ENCODE measurements around the gene GDPGP1.
"Not testable (repeated sequence)": the region's sequence is repeated elsewhere in the genome, so short reads cannot be mapped to it uniquely, and the experiment has no call there.

Gene GDPGP1

GRCh38 chr15:90188065-90188464, 45.9 kb upstream of the GDPGP1 start:
- not testable (repeated sequence) for H2AK5ac ChIP-seq (ENCODE audit: low read depth, low read length); H2AFZ ChIP-seq (ENCODE audit: low read length); H3K23ac ChIP-seq (ENCODE audit: low read depth, low read length, poor library complexity); H3K18ac ChIP-seq (ENCODE audit: low read length); H2BK15ac ChIP-seq (ENCODE audit: low read length); H3K9ac ChIP-seq (ENCODE audit: low read depth, low read length, poor library complexity); H3K4me3 ChIP-seq (ENCODE audit: low read length in 2 of 2); H3K79me1 ChIP-seq (ENCODE audit: low read depth, low read length); DNase-seq (ENCODE audit: low spot score); H2BK12ac ChIP-seq (ENCODE audit: low read length); H3K14ac ChIP-seq (ENCODE audit: low read length); H3K27me3 ChIP-seq (ENCODE audit: control insufficient read depth in 3 of 3, insufficient read depth in 3 of 3, low read depth in 1 of 3, low read length in 3 of 3); H3K36me3 ChIP-seq (replicated peaks in 1 of 2; ENCODE audit: control insufficient read depth in 2 of 2, insufficient read depth in 2 of 2, low read length in 2 of 2); H3K4ac ChIP-seq (ENCODE audit: low read length); H3K9me3 ChIP-seq (replicated peaks in 1 of 2; ENCODE audit: control insufficient read depth in 2 of 2, insufficient read depth in 1 of 2, low read depth in 1 of 2, low read length in 2 of 2); H4K8ac ChIP-seq (ENCODE audit: low read depth, low read length); H2BK120ac ChIP-seq (ENCODE audit: low read depth, low read length); H3K27ac ChIP-seq (replicated peaks; ENCODE audit: low read length); H3K4me2 ChIP-seq (ENCODE audit: insufficient read depth, low read length, poor library complexity, severe bottlenecking); H2BK5ac ChIP-seq (ENCODE audit: low read length); H4K91ac ChIP-seq (ENCODE audit: low read depth, low read length, poor library complexity)
- no CpG with 5 or more reads among the region's 7 CpGs for WGBS, 2 donors (ENCODE audit: extremely low coverage in 2 of 2, insufficient read length in 2 of 2, insufficient replicate concordance in 1 of 2)
- peaks cover 11 to 15% of the 10 kb centered on the region in 2 donors for H3K4me1 ChIP-seq (ENCODE audit: control insufficient read depth in 2 of 2, insufficient read depth in 1 of 2, low read depth in 1 of 2, low read length in 2 of 2)

- no peaks in the 10 kb centered on the region for H3K79me1 ChIP-seq (ENCODE audit: low read depth, low read length)
- no peak overlapping the region for H3K18ac ChIP-seq (ENCODE audit: low read length)
- no peak overlapping the region for H3K4ac ChIP-seq (ENCODE audit: low read length)
- H3K36me3 ChIP-seq (replicated peaks in 1 of 2; ENCODE audit: control insufficient read depth in 2 of 2, insufficient read depth in 2 of 2, low read length in 2 of 2), result no peaks in the 10 kb centered on the region
- no peak overlapping the region for H3K4me3 ChIP-seq (ENCODE audit: low read length in 2 of 2)
- no peak overlapping the region for H4K91ac ChIP-seq (ENCODE audit: low read depth, low read length, poor library complexity)
- no peaks in the 10 kb centered on the region for H3K9me3 ChIP-seq (replicated peaks in 1 of 2; ENCODE audit: control insufficient read depth in 2 of 2, insufficient read depth in 1 of 2, low read depth in 1 of 2, low read length in 2 of 2)
- H3K14ac ChIP-seq (ENCODE audit: low read length), result no peak overlapping the region
- no peak overlapping the region for H2BK120ac ChIP-seq (ENCODE audit: low read depth, low read length)
- H3K9ac ChIP-seq (ENCODE audit: low read depth, low read length, poor library complexity), result no peak overlapping the region
- no peak overlapping the region for H2AK5ac ChIP-seq (ENCODE audit: low read depth, low read length)
- peaks cover 11 to 14% of the 10 kb centered on the region in 2 donors for H3K4me1 ChIP-seq (ENCODE audit: control insufficient read depth in 2 of 2, insufficient read depth in 1 of 2, low read depth in 1 of 2, low read length in 2 of 2)
- no peaks in the 10 kb centered on the region for H3K27me3 ChIP-seq (ENCODE audit: control insufficient read depth in 3 of 3, insufficient read depth in 3 of 3, low read depth in 1 of 3, low read length in 3 of 3)
- H2AFZ ChIP-seq (ENCODE audit: low read length), result no peak overlapping the region
- no peak overlapping the region for H4K8ac ChIP-seq (ENCODE audit: low read depth, low read length)
- no peak overlapping the region for H2BK15ac ChIP-seq (ENCODE audit: low read length)
- H3K23ac ChIP-seq (ENCODE audit: low read depth, low read length, poor library complexity), result no peak overlapping the region
- H3K4me2 ChIP-seq (ENCODE audit: insufficient read depth, low read length, poor library complexity, severe bottlenecking), result no peak overlapping the region
- DNase-seq (ENCODE audit: low spot score), result no peak
- no peak overlapping the region for H3K27ac ChIP-seq (replicated peaks; ENCODE audit: low read length)
- no CpG with 5 or more reads among the region's 8 CpGs for WGBS, 2 donors (ENCODE audit: extremely low coverage in 2 of 2, insufficient read length in 2 of 2, insufficient replicate concordance in 1 of 2)
- no peak overlapping the region for H2BK12ac ChIP-seq (ENCODE audit: low read length)
- H2BK5ac ChIP-seq (ENCODE audit: low read length), result no peak overlapping the region
These were observed 44.9 kb upstream of the GDPGP1 start for GRCh38 chr15:90188914-90189748.

GRCh38 chr15:90189781-90190467, 44.1 kb upstream of the GDPGP1 start:
- Histone ChIP-seq H3K36me3 (replicated peaks in 1 of 2; ENCODE audit: control insufficient read depth in 2 of 2, insufficient read depth in 2 of 2, low read length in 2 of 2) (no peaks in the 10 kb centered on the region), H2BK12ac (ENCODE audit: low read length) (no peak overlapping the region), H3K23ac (ENCODE audit: low read depth, low read length, poor library complexity) (no peak overlapping the region), H2BK15ac (ENCODE audit: low read length) (no peak overlapping the region), H4K91ac (ENCODE audit: low read depth, low read length, poor library complexity) (no peak overlapping the region), H2AFZ (ENCODE audit: low read length) (no peak overlapping the region), H3K27me3 (ENCODE audit: control insufficient read depth in 3 of 3, insufficient read depth in 3 of 3, low read depth in 1 of 3, low read length in 3 of 3) (no peaks in the 10 kb centered on the region), H3K4me3 (ENCODE audit: low read length in 2 of 2) (no peak overlapping the region), H2BK5ac (ENCODE audit: low read length) (no peak overlapping the region), H3K4me2 (ENCODE audit: insufficient read depth, low read length, poor library complexity, severe bottlenecking) (no peak overlapping the region), H2BK120ac (ENCODE audit: low read depth, low read length) (no peak overlapping the region), H3K4me1 (ENCODE audit: control insufficient read depth in 2 of 2, insufficient read depth in 1 of 2, low read depth in 1 of 2, low read length in 2 of 2) (peaks cover 9% of the 10 kb centered on the region in 2 donors), H3K27ac (replicated peaks; ENCODE audit: low read length) (no peak overlapping the region), H3K9me3 (replicated peaks in 1 of 2; ENCODE audit: control insufficient read depth in 2 of 2, insufficient read depth in 1 of 2, low read depth in 1 of 2, low read length in 2 of 2) (no peaks in the 10 kb centered on the region), H3K9ac (ENCODE audit: low read depth, low read length, poor library complexity) (no peak overlapping the region), H2AK5ac (ENCODE audit: low read depth, low read length) (no peak overlapping the region), H3K14ac (ENCODE audit: low read length) (no peak overlapping the region), H3K79me1 (ENCODE audit: low read depth, low read length) (no peaks in the 10 kb centered on the region), H4K8ac (ENCODE audit: low read depth, low read length) (no peak overlapping the region), H3K18ac (ENCODE audit: low read length) (no peak overlapping the region), H3K4ac (ENCODE audit: low read length) (no peak overlapping the region)
- DNase-seq (ENCODE audit: low spot score), result no peak
- no CpG with 5 or more reads among the region's 10 CpGs for WGBS, 2 donors (ENCODE audit: extremely low coverage in 2 of 2, insufficient read length in 2 of 2, insufficient replicate concordance in 1 of 2)

- Histone ChIP-seq H2AFZ (ENCODE audit: low read length) (no peak overlapping the region), H2AK5ac (ENCODE audit: low read depth, low read length) (no peak overlapping the region), H3K9ac (ENCODE audit: low read depth, low read length, poor library complexity) (no peak overlapping the region), H3K14ac (ENCODE audit: low read length) (no peak overlapping the region), H4K91ac (ENCODE audit: low read depth, low read length, poor library complexity) (no peak overlapping the region), H2BK12ac (ENCODE audit: low read length) (no peak overlapping the region), H3K9me3 (replicated peaks in 1 of 2; ENCODE audit: control insufficient read depth in 2 of 2, insufficient read depth in 1 of 2, low read depth in 1 of 2, low read length in 2 of 2) (no peaks in the 10 kb centered on the region), H3K27ac (replicated peaks; ENCODE audit: low read length) (no peak overlapping the region), H3K4me2 (ENCODE audit: insufficient read depth, low read length, poor library complexity, severe bottlenecking) (no peak overlapping the region), H3K4me3 (ENCODE audit: low read length in 2 of 2) (no peak overlapping the region), H3K79me1 (ENCODE audit: low read depth, low read length) (peaks cover 2% of the 10 kb centered on the region), H3K27me3 (ENCODE audit: control insufficient read depth in 3 of 3, insufficient read depth in 3 of 3, low read depth in 1 of 3, low read length in 3 of 3) (no peaks in the 10 kb centered on the region), H2BK15ac (ENCODE audit: low read length) (no peak overlapping the region), H3K23ac (ENCODE audit: low read depth, low read length, poor library complexity) (no peak overlapping the region), H3K4me1 (ENCODE audit: control insufficient read depth in 2 of 2, insufficient read depth in 1 of 2, low read depth in 1 of 2, low read length in 2 of 2) (peaks cover 6 to 9% of the 10 kb centered on the region in 2 donors), H2BK5ac (ENCODE audit: low read length) (no peak overlapping the region), H2BK120ac (ENCODE audit: low read depth, low read length) (no peak overlapping the region), H3K36me3 (replicated peaks in 1 of 2; ENCODE audit: control insufficient read depth in 2 of 2, insufficient read depth in 2 of 2, low read length in 2 of 2) (no peaks in the 10 kb centered on the region), H3K4ac (ENCODE audit: low read length) (no peak overlapping the region), H4K8ac (ENCODE audit: low read depth, low read length) (no peak overlapping the region), H3K18ac (ENCODE audit: low read length) (peak overlapping the region; percentile 60)
- no CpG with 5 or more reads among the region's 10 CpGs for WGBS, 2 donors (ENCODE audit: extremely low coverage in 2 of 2, insufficient read length in 2 of 2, insufficient replicate concordance in 1 of 2)
- no peak for DNase-seq (ENCODE audit: low spot score)
These were observed 43.2 kb upstream of the GDPGP1 start for GRCh38 chr15:90190606-90191343.

Data from neuronal stem cell (in vitro differentiated cells).